K562 (cell line): ENCODE measurements around the gene ZNF343. TPM values are rescaled to one million over a fixed set of nuclear protein-coding genes. Genes with fewer than 3 reads are reported as not detected.
A peak's percentile ranks its signal among the peaks of the same experiment; 100 is the strongest.

ENCODE experiments used
- EP300 ChIP-seq: IDR thresholded peaks from 2 replicates; pipeline ENCODE4 v1.6.1; 2012; ENCODE audit warnings: low read length, improper control_type of control experiment
- MBD2 ChIP-seq: sonication (generic); IDR thresholded peaks from 2 replicates; pipeline ENCODE4 v1.6.1; 2016; ENCODE audit warnings: low read depth, borderline replicate concordance
- SP1 ChIP-seq: sonication (generic); formaldehyde crosslinking; IDR thresholded peaks from 2 replicates; pipeline ENCODE4 v1.8.1; 2022; ENCODE audit warnings: mild to moderate bottlenecking, missing genetic modification reagents
- ZNF197 ChIP-seq: fragments of 200-800 bp; sonication (Bioruptor generic); IDR thresholded peaks from 2 replicates; pipeline ENCODE4 v1.6.1; 2016; ENCODE audit warnings: low read depth, missing genetic modification characterization, missing compliant biosample characterization
- polyA plus RNA-seq, 8 experiments: library from polyadenylated mRNA; depleted of rRNA in 4 of 8; stranded (reverse) in 5 of 8; unstranded in 3 of 8; fragments of >200 nt; fragmentation: Nextera tagmentation in 2 of 8; fragmentation: Illumina TruSeq in 1 of 8; extraction: Ambion mirVana in 2 of 8; extraction: Trizol in 1 of 8; gene quantifications; 2 replicates each; pipeline versions ENCODE4 v1.2.1 to v1.2.3, GENCODE V29; 2011 to 2014; ENCODE audit warnings: inconsistent platforms in 1 of 8, missing spikeins in 1 of 8
- total RNA-seq, 7 experiments: library from RNA; depleted of rRNA in 6 of 7; stranded (reverse); fragments of >200 nt in 6 of 7; fragmentation: Illumina TruSeq in 2 of 7; extraction: Trizol in 2 of 7; gene quantifications; 2 replicates each; pipeline versions ENCODE4 v1.2.1 to v1.2.3, GENCODE V29; 2011 to 2021; ENCODE audit warnings: low replicate concordance in 1 of 7
- TF ChIP-seq, protein P1 (sequence below), 3 experiments: IDR thresholded peaks in 2 of 3; conservative IDR thresholded peaks in 1 of 3; 2 replicates each; pipeline ENCODE4 v1.5.1; 2011 to 2012; ENCODE audit warnings: low read length in 3 of 3, mild to moderate bottlenecking in 3 of 3, control low read depth in 2 of 3, improper control_type of control experiment in 1 of 3, inconsistent platforms in 1 of 3, low read depth in 1 of 3, mixed read lengths in 1 of 3, moderate library complexity in 1 of 3; ENCODE audit not compliant: insufficient read depth in 2 of 3
- TF ChIP-seq, protein P2 (sequence below), 2 experiments: fragments of 450-650 bp; IDR thresholded peaks; 2 replicates each; pipeline ENCODE4 v1.6.1; 2016; ENCODE audit warnings: mild to moderate bottlenecking in 2 of 2, borderline replicate concordance in 1 of 2, low read depth in 1 of 2, moderate library complexity in 1 of 2
- TF ChIP-seq, protein P3 (sequence below): conservative IDR thresholded peaks from 2 replicates; pipeline ENCODE4 v1.6.1; 2011; ENCODE audit warnings: low read depth, mild to moderate bottlenecking, low read length; ENCODE audit not compliant: control insufficient read depth

ZNF343 gene
- total and polyA plus RNA-seq, 9 of the 15 experiments (the other 6 are each of a cell fraction or from before 2014, with no cell fraction given), result 1.4 to 9.8 (median 6.4) TPM

DNA sequence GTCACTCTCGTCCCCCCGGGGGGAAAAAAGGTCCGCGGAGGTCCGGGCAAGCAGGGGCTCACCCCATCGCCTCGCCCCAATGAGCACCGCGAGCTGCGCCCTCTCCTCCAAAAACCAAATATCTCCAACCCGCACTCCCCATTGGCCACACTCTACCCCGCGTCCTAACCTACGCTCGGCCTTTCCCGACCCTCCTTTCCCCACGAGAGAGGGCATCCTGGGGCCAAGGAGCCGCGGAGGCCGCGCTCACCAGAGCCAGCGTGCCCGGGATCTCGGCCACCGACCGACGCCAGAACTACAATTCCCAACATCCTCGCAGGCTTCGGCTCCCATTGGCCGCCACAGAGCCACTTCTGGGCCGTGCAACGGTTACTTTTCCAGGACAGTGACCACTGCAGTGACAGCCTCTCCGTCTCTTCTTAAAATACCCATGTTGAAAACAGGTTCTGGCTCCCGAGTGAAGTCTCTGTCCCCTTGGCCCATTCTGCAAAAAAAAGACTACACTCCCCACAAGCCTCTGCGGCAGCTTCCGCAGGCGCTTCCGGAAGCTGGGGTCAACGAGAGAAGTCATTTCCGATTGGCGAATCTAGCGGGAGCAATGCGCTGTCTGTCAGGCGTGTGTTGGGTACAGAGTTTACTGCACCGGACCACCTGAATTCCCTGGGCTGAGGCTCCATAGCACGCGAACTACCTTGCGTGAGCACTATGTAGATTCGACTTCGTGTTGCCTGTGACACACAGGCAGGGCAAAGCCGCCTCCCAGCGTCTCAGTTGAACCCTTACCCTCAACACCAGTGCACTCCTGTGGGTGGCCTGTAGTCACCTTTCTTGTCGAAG is at the start of gene ZNF343 (continued):
- TF ChIP-seq, protein P1, sequence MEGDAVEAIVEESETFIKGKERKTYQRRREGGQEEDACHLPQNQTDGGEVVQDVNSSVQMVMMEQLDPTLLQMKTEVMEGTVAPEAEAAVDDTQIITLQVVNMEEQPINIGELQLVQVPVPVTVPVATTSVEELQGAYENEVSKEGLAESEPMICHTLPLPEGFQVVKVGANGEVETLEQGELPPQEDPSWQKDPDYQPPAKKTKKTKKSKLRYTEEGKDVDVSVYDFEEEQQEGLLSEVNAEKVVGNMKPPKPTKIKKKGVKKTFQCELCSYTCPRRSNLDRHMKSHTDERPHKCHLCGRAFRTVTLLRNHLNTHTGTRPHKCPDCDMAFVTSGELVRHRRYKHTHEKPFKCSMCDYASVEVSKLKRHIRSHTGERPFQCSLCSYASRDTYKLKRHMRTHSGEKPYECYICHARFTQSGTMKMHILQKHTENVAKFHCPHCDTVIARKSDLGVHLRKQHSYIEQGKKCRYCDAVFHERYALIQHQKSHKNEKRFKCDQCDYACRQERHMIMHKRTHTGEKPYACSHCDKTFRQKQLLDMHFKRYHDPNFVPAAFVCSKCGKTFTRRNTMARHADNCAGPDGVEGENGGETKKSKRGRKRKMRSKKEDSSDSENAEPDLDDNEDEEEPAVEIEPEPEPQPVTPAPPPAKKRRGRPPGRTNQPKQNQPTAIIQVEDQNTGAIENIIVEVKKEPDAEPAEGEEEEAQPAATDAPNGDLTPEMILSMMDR (IDR thresholded peaks at IDR 0.05 in 2 of 3, conservative IDR thresholded peaks at IDR 0.05 in 1 of 3; ENCODE audit: insufficient read depth in 2 of 3, low read depth in 1 of 3, low read length in 3 of 3), result peak in 1 of 3 experiments; percentile 31; a peak in 2 of 6 replicates
- peak; percentile 72 for TF ChIP-seq MBD2
- TF ChIP-seq, protein P2, sequence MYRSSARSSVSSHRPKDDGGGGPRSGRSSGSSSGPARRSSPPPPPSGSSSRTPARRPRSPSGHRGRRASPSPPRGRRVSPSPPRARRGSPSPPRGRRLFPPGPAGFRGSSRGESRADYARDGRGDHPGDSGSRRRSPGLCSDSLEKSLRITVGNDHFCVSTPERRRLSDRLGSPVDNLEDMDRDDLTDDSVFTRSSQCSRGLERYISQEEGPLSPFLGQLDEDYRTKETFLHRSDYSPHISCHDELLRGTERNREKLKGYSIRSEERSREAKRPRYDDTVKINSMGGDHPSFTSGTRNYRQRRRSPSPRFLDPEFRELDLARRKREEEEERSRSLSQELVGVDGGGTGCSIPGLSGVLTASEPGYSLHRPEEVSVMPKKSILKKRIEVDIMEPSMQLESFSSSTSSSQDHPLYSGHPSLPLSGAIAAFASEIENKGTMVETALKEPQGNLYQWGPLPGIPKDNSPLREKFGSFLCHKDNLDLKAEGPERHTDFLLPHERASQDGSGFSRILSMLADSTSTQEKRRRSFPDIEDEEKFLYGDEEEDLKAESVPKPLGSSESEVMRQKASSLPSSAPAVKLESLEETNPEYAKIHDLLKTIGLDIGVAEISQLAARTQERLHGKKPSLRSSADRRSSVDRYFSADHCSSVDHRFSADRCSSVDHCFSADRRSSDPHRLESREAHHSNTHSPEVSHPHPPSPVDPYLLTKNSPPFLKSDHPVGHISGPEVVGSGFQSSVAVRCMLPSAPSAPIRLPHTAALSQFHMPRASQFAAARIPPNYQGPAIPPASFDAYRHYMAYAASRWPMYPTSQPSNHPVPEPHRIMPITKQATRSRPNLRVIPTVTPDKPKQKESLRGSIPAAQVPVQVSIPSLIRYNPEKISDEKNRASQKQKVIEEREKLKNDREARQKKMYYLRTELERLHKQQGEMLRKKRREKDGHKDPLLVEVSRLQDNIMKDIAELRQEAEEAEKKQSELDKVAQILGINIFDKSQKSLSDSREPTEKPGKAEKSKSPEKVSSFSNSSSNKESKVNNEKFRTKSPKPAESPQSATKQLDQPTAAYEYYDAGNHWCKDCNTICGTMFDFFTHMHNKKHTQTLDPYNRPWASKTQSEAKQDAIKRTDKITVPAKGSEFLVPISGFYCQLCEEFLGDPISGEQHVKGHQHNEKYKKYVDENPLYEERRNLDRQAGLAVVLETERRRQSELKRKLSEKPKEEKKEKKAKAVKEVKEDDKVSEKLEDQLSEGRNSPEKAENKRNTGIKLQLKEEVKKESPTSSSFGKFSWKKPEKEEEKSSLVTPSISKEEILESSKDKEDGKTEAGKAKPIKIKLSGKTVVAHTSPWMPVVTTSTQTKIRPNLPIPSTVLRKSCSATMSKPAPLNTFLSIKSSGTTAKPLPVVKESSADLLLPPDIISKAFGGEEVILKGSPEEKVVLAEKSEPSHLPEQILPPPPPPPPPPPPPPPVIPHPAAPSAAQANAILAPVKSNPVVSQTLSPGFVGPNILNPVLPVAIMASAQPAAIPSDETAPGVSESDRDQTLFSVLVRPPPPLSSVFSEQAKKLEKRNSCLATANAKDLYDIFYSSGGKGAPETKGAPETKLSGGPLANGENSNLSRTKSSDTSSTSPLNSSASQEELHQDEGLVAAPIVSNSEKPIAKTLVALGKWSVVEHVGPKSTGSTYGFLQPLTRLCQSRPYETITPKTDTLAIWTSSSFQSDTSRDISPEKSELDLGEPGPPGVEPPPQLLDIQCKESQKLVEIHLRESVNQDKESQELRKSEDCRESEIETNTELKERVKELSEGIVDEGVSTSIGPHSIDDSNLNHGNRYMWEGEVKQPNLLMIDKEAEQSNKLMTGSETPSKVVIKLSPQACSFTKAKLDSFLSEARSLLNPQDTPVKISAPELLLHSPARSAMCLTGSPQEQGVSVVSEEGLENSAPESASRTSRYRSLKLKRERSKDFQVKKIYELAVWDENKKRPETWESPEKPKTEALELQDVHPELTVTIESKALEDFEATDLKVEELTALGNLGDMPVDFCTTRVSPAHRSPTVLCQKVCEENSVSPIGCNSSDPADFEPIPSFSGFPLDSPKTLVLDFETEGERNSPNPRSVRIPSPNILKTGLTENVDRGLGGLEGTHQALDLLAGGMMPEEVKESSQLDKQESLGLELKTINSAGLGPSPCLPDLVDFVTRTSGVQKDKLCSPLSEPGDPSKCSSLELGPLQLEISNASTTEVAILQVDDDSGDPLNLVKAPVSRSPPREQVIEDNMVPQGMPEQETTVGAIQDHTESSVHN (IDR thresholded peaks at IDR 0.05; ENCODE audit: borderline replicate concordance in 1 of 2, low read depth in 1 of 2), result no peak
- 0 out of 2 replicates have a peak, but pooled peaks have one; percentile 12 for TF ChIP-seq EP300
- TF ChIP-seq ZNF197 (CRISPR knock-in tag), result 0 out of 2 replicates have a peak, but pooled peaks have one; percentile 46
- TF ChIP-seq SP1 (CRISPR knock-in tag), result no peak
- TF ChIP-seq, protein P3, sequence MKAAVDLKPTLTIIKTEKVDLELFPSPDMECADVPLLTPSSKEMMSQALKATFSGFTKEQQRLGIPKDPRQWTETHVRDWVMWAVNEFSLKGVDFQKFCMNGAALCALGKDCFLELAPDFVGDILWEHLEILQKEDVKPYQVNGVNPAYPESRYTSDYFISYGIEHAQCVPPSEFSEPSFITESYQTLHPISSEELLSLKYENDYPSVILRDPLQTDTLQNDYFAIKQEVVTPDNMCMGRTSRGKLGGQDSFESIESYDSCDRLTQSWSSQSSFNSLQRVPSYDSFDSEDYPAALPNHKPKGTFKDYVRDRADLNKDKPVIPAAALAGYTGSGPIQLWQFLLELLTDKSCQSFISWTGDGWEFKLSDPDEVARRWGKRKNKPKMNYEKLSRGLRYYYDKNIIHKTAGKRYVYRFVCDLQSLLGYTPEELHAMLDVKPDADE, result peak; percentile 81
